IMR-90 (cell line): ENCODE data around the gene SIGLECL1. TPM values are rescaled to one million over a fixed set of nuclear protein-coding genes. Genes with fewer than 3 reads are reported as not detected.

Experiments
- ATAC-seq: fragments of 200-7000 bp; cut with Tn5 transposase; 2 replicates; pipeline ENCODE4 v1.9.1; 2020; ENCODE audit warnings: low read depth, mild to moderate bottlenecking, moderate library complexity
- BruUV-seq: library from RNA; stranded (reverse); fragments of 400-500 nt; replicated peaks from 2 replicates; lab custom pipeline; 2021; lab: Mats Ljungman, UMichigan
- CTCF ChIA-PET: fragments of 300-600 bp; formaldehyde crosslinking; extraction: SDS; loops from one replicate; lab custom pipeline; 2021; ENCODE audit warnings: antibody characterized with exemption; lab: Yijun Ruan, JAX
- POLR2A ChIA-PET: fragments of 300-600 bp; sonication (Branson Sonifier 250); formaldehyde crosslinking; loops from one replicate; lab custom pipeline; 2022; ENCODE audit warnings: antibody characterized with exemption; ENCODE audit not compliant: unreplicated experiment; lab: Charles Lee
- DNase-seq: peaks from one replicate; pipeline ENCODE4 v3.0.0; 2013
- H2AFZ ChIP-seq: replicated peaks from 2 replicates; pipeline ENCODE3; 2013; ENCODE audit warnings: low read length, mild to moderate bottlenecking; ENCODE audit not compliant: poor library complexity
- H2AK5ac ChIP-seq: 2 replicates; pipeline ENCODE4 v1.6.1; 2013; ENCODE audit warnings: low read depth, low read length, inconsistent platforms
- H2AK9ac ChIP-seq: replicated peaks from 2 replicates; pipeline ENCODE3; 2013; ENCODE audit warnings: mild to moderate bottlenecking, low read depth, low read length, moderate library complexity; ENCODE audit not compliant: poor library complexity
- H2BK120ac ChIP-seq: 2 replicates; pipeline ENCODE4 v1.6.1; 2013; ENCODE audit warnings: low read depth, low read length, inconsistent platforms
- H2BK15ac ChIP-seq: 3 replicates; pipeline ENCODE4 v1.6.1; 2013; ENCODE audit warnings: low read depth, low read length, inconsistent platforms
- H2BK20ac ChIP-seq: 2 replicates; pipeline ENCODE4 v1.6.1; 2013; ENCODE audit warnings: low read depth, mild to moderate bottlenecking, inconsistent platforms, low read length, moderate library complexity
- H2BK5ac ChIP-seq: 2 replicates; pipeline ENCODE4 v1.6.1; 2013; ENCODE audit warnings: mild to moderate bottlenecking, low read depth, low read length, inconsistent platforms; ENCODE audit not compliant: poor library complexity, severe bottlenecking
- H3K14ac ChIP-seq: replicated peaks from 2 replicates; pipeline ENCODE4 v1.6.1; 2013; ENCODE audit warnings: low read depth, low read length, inconsistent platforms
- H3K18ac ChIP-seq: 2 replicates; pipeline ENCODE4 v1.6.1; 2013; ENCODE audit warnings: low read depth, low read length, control low read depth
- H3K23ac ChIP-seq: 2 replicates; pipeline ENCODE4 v1.6.1; 2013; ENCODE audit warnings: low read depth, low read length, inconsistent platforms
- H3K27ac ChIP-seq: 2 replicates; pipeline ENCODE4 v1.5.1; 2013; ENCODE audit warnings: mild to moderate bottlenecking, control low read depth, low read length; ENCODE audit not compliant: insufficient read depth
- H3K27me3 ChIP-seq: 2 replicates; pipeline ENCODE4 v1.6.1; 2013; ENCODE audit warnings: low read length; ENCODE audit not compliant: control insufficient read depth, insufficient read depth
- H3K36me3 ChIP-seq: 2 replicates; pipeline ENCODE4 v1.6.1; 2013; ENCODE audit warnings: low read length, mixed read lengths; ENCODE audit not compliant: control insufficient read depth, insufficient read depth
- H3K4ac ChIP-seq: 2 replicates; pipeline ENCODE4 v1.6.1; 2013; ENCODE audit warnings: low read depth, low read length, inconsistent platforms
- H3K4me1 ChIP-seq: 2 replicates; pipeline ENCODE4 v1.6.1; 2013; ENCODE audit warnings: low read length, mixed read lengths; ENCODE audit not compliant: control insufficient read depth, insufficient read depth
- H3K4me2 ChIP-seq: 2 replicates; pipeline ENCODE4 v1.6.1; 2013; ENCODE audit warnings: low read depth, mild to moderate bottlenecking, control low read depth, low read length, moderate library complexity
- H3K4me3 ChIP-seq: 2 replicates; pipeline ENCODE4 v1.5.1; 2013; ENCODE audit warnings: low read depth, mild to moderate bottlenecking, control low read depth, low read length, moderate library complexity; ENCODE audit not compliant: insufficient read depth
- H3K56ac ChIP-seq: 2 replicates; pipeline ENCODE4 v1.6.1; 2013; ENCODE audit warnings: low read length, inconsistent platforms; ENCODE audit not compliant: insufficient read depth; ENCODE audit errors: extremely low read depth
- H3K79me1 ChIP-seq, 2 experiments: 2 replicates each; pipeline ENCODE4 v1.6.1; 2013; ENCODE audit warnings: low read length in 2 of 2, inconsistent platforms in 1 of 2, low read depth in 1 of 2
- H3K9ac ChIP-seq: 2 replicates; pipeline ENCODE4 v1.6.1; 2013; ENCODE audit warnings: low read depth, low read length, control low read depth
- H3K9me1 ChIP-seq: 2 replicates; pipeline ENCODE4 v1.6.1; 2013; ENCODE audit warnings: low read length, inconsistent platforms; ENCODE audit not compliant: insufficient read depth
- H3K9me3 ChIP-seq: 2 replicates; pipeline ENCODE4 v1.6.1; 2013; ENCODE audit warnings: low read length; ENCODE audit not compliant: control insufficient read depth, insufficient read depth
- H4K20me1 ChIP-seq: 2 replicates; pipeline ENCODE4 v1.6.1; 2013; ENCODE audit warnings: low read length, inconsistent platforms; ENCODE audit not compliant: insufficient read depth
- H4K5ac ChIP-seq: 2 replicates; pipeline ENCODE4 v1.6.1; 2013; ENCODE audit warnings: mild to moderate bottlenecking, low read depth, low read length, control low read depth
- H4K8ac ChIP-seq, 2 experiments: 2 replicates each; pipeline ENCODE4 v1.6.1; 2013; ENCODE audit warnings: low read depth in 2 of 2, low read length in 2 of 2, control low read depth in 1 of 2, inconsistent platforms in 1 of 2
- H4K91ac ChIP-seq: 2 replicates; pipeline ENCODE4 v1.6.1; 2013; ENCODE audit warnings: low read depth, low read length, inconsistent platforms; ENCODE audit not compliant: insufficient read depth
- CEBPB ChIP-seq: IDR thresholded peaks from 2 replicates; pipeline ENCODE4 v1.6.1; 2012; ENCODE audit warnings: low read depth, low read length, improper control_type of control experiment
- CHD1 ChIP-seq: IDR thresholded peaks from 2 replicates; pipeline ENCODE4 v1.6.1; 2012; ENCODE audit warnings: low read depth, low read length, improper control_type of control experiment
- CTCF ChIP-seq: conservative IDR thresholded peaks from 2 replicates; pipeline ENCODE4 v1.5.1; 2012; ENCODE audit warnings: mild to moderate bottlenecking, low read depth, low read length, improper control_type of control experiment
- ELK1 ChIP-seq: fragments of 150-350 bp; IDR thresholded peaks from 2 replicates; pipeline ENCODE4 v1.6.1; 2016; ENCODE audit warnings: low read depth, mild to moderate bottlenecking, low read length, moderate library complexity, borderline replicate concordance
- FOS ChIP-seq: fragments of 150-350 bp; IDR thresholded peaks from 2 replicates; pipeline ENCODE4 v1.6.1; 2016; ENCODE audit warnings: low read depth, low read length
- MAFK ChIP-seq: IDR thresholded peaks from 2 replicates; pipeline ENCODE4 v1.6.1; 2012; ENCODE audit warnings: low read depth, low read length, improper control_type of control experiment
- MAZ ChIP-seq: IDR thresholded peaks from 2 replicates; pipeline ENCODE4 v1.6.1; 2012; ENCODE audit warnings: low read depth, mild to moderate bottlenecking, low read length, improper control_type of control experiment, moderate library complexity, borderline replicate concordance
- MXI1 ChIP-seq: IDR thresholded peaks from 2 replicates; pipeline ENCODE4 v1.6.1; 2012; ENCODE audit warnings: low read depth, mild to moderate bottlenecking, low read length, moderate library complexity, borderline replicate concordance
- NFE2L2 ChIP-seq: fragments of 150-350 bp; IDR thresholded peaks from 2 replicates; pipeline ENCODE4 v1.6.1; 2016; ENCODE audit warnings: low read depth, mild to moderate bottlenecking, low read length
- POLR2A ChIP-seq: IDR thresholded peaks from 2 replicates; pipeline ENCODE4 v1.6.1; 2012; ENCODE audit warnings: mild to moderate bottlenecking, low read depth, low read length
- RAD21 ChIP-seq: IDR thresholded peaks from 2 replicates; pipeline ENCODE4 v1.6.1; 2012; ENCODE audit warnings: low read length, improper control_type of control experiment
- RCOR1 ChIP-seq: IDR thresholded peaks from 2 replicates; pipeline ENCODE4 v1.6.1; 2012; ENCODE audit warnings: mild to moderate bottlenecking, low read length, improper control_type of control experiment; ENCODE audit not compliant: insufficient replicate concordance
- RFX5 ChIP-seq: IDR thresholded peaks from 2 replicates; pipeline ENCODE4 v1.8.0; 2012; ENCODE audit warnings: low read depth, mild to moderate bottlenecking, low read length, moderate library complexity
- SMC3 ChIP-seq: fragments of 150-350 bp; IDR thresholded peaks from 2 replicates; pipeline ENCODE4 v1.6.1; 2016; ENCODE audit warnings: low read depth, mild to moderate bottlenecking, antibody characterized with exemption, low read length, moderate library complexity
- USF2 ChIP-seq: fragments of 150-350 bp; IDR thresholded peaks from 2 replicates; pipeline ENCODE4 v1.6.1; 2017; ENCODE audit warnings: mild to moderate bottlenecking, antibody characterized with exemption, low read length, low read depth
- WGBS, 2 experiments: methylation state at CpG; one replicate each; pipeline versions ENCODE4 v1.1.5 to v1.1.7; 2013; ENCODE audit warnings: missing lambda C conversion rate in 2 of 2; ENCODE audit not compliant: insufficient read length in 1 of 2; ENCODE audit errors: extremely low coverage in 2 of 2; 5-methylcytosine and 5-hydroxymethylcytosine counted together
- dilution Hi-C: fragments of 300-500 bp; cut with HindIII; formaldehyde crosslinking; loops from one replicate; pipeline ENCODE4 v1.14.3; 2018; ENCODE audit warnings: low sequenced_read_pairs; ENCODE audit not compliant: unreplicated experiment
- in situ Hi-C: fragments of 300-500 bp; cut with MboI; formaldehyde crosslinking; loops from 3 replicates; pipeline ENCODE4 v1.14.3; 2019; ENCODE audit warnings: low sequenced_read_pairs, inconsistent platforms, mixed read lengths
- intact Hi-C: fragments of 100-400 bp; cut with micrococcal nuclease; formaldehyde crosslinking; loops from 2 replicates; pipeline ENCODE4 v1.10.0; 2022
- polyA plus RNA-seq, 3 experiments: library from polyadenylated mRNA; depleted of rRNA; stranded (reverse); fragments of >200 nt; gene quantifications; 2 replicates each; pipeline ENCODE4 v1.2.3, GENCODE V29; 2012; ENCODE audit warnings: low replicate concordance in 1 of 3
- total RNA-seq: library from RNA; depleted of rRNA; stranded (reverse); fragments of >200 nt; gene quantifications from 2 replicates; pipeline ENCODE4 v1.2.3, GENCODE V29; 2012

SIGLECL1 gene
- total and polyA plus RNA-seq, 2 of the 4 experiments (the other 2 are of a cell fraction) = not detected

GRCh38 chr19:51211833-51212232 lies 39.0 kb upstream of the SIGLECL1 start:
- no TSS peak for BruUV-seq
- Histone ChIP-seq H3K4me2 (no peak overlapping the region), H3K4ac (no peak overlapping the region), H4K91ac (no peak overlapping the region), H3K4me1 (no peaks in the 10 kb centered on the region), H3K23ac (no peak overlapping the region), H2BK20ac (no peak overlapping the region), H4K20me1 (no peaks in the 10 kb centered on the region), H3K14ac (no peak overlapping the region), H3K4me3 (no peak overlapping the region), H3K18ac (no peak overlapping the region), H2BK15ac (no peak overlapping the region), H2BK5ac (no peak overlapping the region), H2BK120ac (no peak overlapping the region), H3K27ac (no peak overlapping the region), H2AFZ (no peak overlapping the region), H3K56ac (no peak overlapping the region), H2AK9ac (no peak overlapping the region), H3K27me3 (no peaks in the 10 kb centered on the region), H3K79me1 (no peaks in the 10 kb centered on the region), H4K5ac (no peak overlapping the region), H2AK5ac (no peak overlapping the region), H3K9me3 (peaks cover 14% of the 10 kb centered on the region), H3K9ac (no peak overlapping the region), H3K36me3 (no peaks in the 10 kb centered on the region), H3K9me1 (no peaks in the 10 kb centered on the region), H4K8ac (no peak overlapping the region)
- ATAC-seq = no peak
- intact Hi-C loops (no loop called here), in situ Hi-C loops (no loop called here), dilution Hi-C loops (no loop called here)
- TF ChIP-seq RAD21 = no peak
- no peak for TF ChIP-seq CHD1
- no peak for TF ChIP-seq MAFK
- no peak for TF ChIP-seq CTCF
- no peak for TF ChIP-seq POLR2A
- TF ChIP-seq RCOR1 = no peak
- no peak for TF ChIP-seq MAZ
- TF ChIP-seq FOS = no peak
- no peak for TF ChIP-seq MXI1
- TF ChIP-seq SMC3 = no peak
- no peak for TF ChIP-seq CEBPB
- no peak for TF ChIP-seq USF2
- TF ChIP-seq RFX5 = no peak
- TF ChIP-seq NFE2L2 = no peak
- TF ChIP-seq ELK1 = no peak
- ChIA-PET CTCF (no interaction called here), POLR2A (no interaction called here)
- 0% methylated on average over 1 of the region's 9 CpGs; no CpG with 5 or more reads in 1 of the 2 experiments for WGBS, 2 experiments
- no peak for DNase-seq
